Caco-2 (cell line): ENCODE data around the gene ZNF644. TPM values are rescaled to one million over a fixed set of nuclear protein-coding genes. Genes with fewer than 3 reads are reported as not detected.

ENCODE experiments used
- BruUV-seq: library from RNA; stranded (reverse); fragments of 400-500 nt; replicated peaks from 2 replicates; lab custom pipeline; 2021; lab: Mats Ljungman, UMichigan
- CTCF ChIA-PET: fragments of 300-600 bp; sonication (Branson Sonifier 250); formaldehyde crosslinking; loops from one replicate; lab custom pipeline; 2022; ENCODE audit warnings: antibody characterized with exemption; lab: Charles Lee
- POLR2A ChIA-PET: fragments of 300-600 bp; sonication (Branson Sonifier 250); formaldehyde crosslinking; loops from one replicate; lab custom pipeline; 2022; ENCODE audit warnings: antibody characterized with exemption; lab: Charles Lee
- DNase-seq, 2 experiments: peaks; one replicate each; pipeline versions ENCODE4 v3.0.0 to v3.0.0-alpha.2; 2020 to 2022
- H3K27me3 ChIP-seq: replicated peaks from 2 replicates; pipeline ENCODE4 v1.6.0; 2011; ENCODE audit warnings: low read length; ENCODE audit not compliant: control insufficient read depth, insufficient read depth
- H3K36me3 ChIP-seq: 2 replicates; pipeline ENCODE4 v1.5.1; 2011; ENCODE audit warnings: low read length; ENCODE audit not compliant: control insufficient read depth, insufficient read depth
- H3K4me1 ChIP-seq: fragments of 250-450 bp; sonication (Bioruptor Pico); 2 replicates; pipeline ENCODE4 v1.5.1; 2020; ENCODE audit warnings: mild to moderate bottlenecking
- H3K4me3 ChIP-seq: 2 replicates; pipeline ENCODE4 v1.5.1; 2011; ENCODE audit warnings: low read depth, mild to moderate bottlenecking, control low read depth, low read length
- H3K9me3 ChIP-seq: fragments of 250-450 bp; sonication (Bioruptor Pico); 2 replicates; pipeline ENCODE4 v1.5.1; 2020; ENCODE audit warnings: mild to moderate bottlenecking, moderate library complexity
- H3K27ac Mint-ChIP-seq: one replicate; pipeline ENCODE4 v1.8.0; 2022; ENCODE audit warnings: mixed read lengths; ENCODE audit not compliant: unreplicated experiment
- H3K27me3 Mint-ChIP-seq: one replicate; pipeline ENCODE4 v1.8.0; 2022; ENCODE audit warnings: mixed read lengths; ENCODE audit not compliant: insufficient read depth, unreplicated experiment
- H3K36me3 Mint-ChIP-seq: one replicate; pipeline ENCODE4 v1.8.0; 2022; ENCODE audit warnings: mild to moderate bottlenecking, mixed read lengths; ENCODE audit not compliant: insufficient read depth, unreplicated experiment
- H3K4me1 Mint-ChIP-seq: one replicate; pipeline ENCODE4 v1.8.0; 2022; ENCODE audit warnings: low read depth, mixed read lengths; ENCODE audit not compliant: unreplicated experiment
- H3K4me3 Mint-ChIP-seq: one replicate; pipeline ENCODE4 v1.8.0; 2022; ENCODE audit warnings: mild to moderate bottlenecking, moderate library complexity, mixed read lengths; ENCODE audit not compliant: unreplicated experiment
- H3K9me3 Mint-ChIP-seq: one replicate; pipeline ENCODE4 v1.8.0; 2022; ENCODE audit warnings: mixed read lengths; ENCODE audit not compliant: unreplicated experiment
- CTCF ChIP-seq, 2 experiments: fragments of 200-600 bp in 1 of 2; IDR thresholded peaks; 1 replicate in 1 of 2; 2 replicates in 1 of 2; pipeline versions ENCODE4 v1.5.1 to v1.8.0; 2011 to 2022; ENCODE audit warnings: antibody characterized with exemption in 1 of 2, control low read depth in 1 of 2, inconsistent platforms in 1 of 2, low read depth in 1 of 2, low read length in 1 of 2, mild to moderate bottlenecking in 1 of 2, moderate library complexity in 1 of 2; ENCODE audit not compliant: insufficient read depth in 1 of 2, severe bottlenecking in 1 of 2, unreplicated experiment in 1 of 2
- intact Hi-C: fragments of 100-400 bp; cut with micrococcal nuclease; formaldehyde crosslinking; loops from one replicate; pipeline ENCODE4 v1.10.0; 2022; ENCODE audit not compliant: unreplicated experiment
- total RNA-seq: library from RNA; stranded (reverse); gene quantifications from 2 replicates; pipeline ENCODE4 v1.2.3, GENCODE V29; 2022

ZNF644 gene
- total RNA-seq, 1 experiment from 2014 or later: 32.5 TPM

DNA sequence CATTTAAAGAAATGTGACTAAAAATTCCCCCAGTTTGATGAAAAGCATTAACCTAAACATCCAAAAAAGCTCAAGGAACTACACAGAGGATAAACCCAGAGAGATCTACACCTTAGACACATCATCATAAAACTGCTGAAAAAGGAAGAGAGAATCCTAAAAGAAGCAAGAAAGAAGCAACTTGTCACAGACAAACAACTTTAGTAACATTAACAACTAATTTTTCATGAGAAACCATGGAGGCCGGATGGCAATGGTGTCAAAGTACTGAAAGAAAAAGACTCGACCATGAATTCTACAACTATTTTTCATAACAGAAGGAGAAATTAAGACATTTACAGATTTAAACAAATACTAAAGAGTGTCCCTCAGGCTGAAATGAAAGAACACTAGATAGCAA lies 17.7 kb downstream of the ZNF644 start:
- Mint-ChIP-seq H3K9me3 (peaks cover 22% of the 10 kb centered on the region), H3K4me1 (peaks cover 6% of the 10 kb centered on the region), H3K27me3 (no peaks in the 10 kb centered on the region), H3K36me3 (peaks cover 34% of the 10 kb centered on the region), H3K27ac (no peak overlapping the region), H3K4me3 (no peak overlapping the region)
- Histone ChIP-seq H3K4me3 (no peak overlapping the region), H3K36me3 (no peaks in the 10 kb centered on the region), H3K27me3 (no peaks in the 10 kb centered on the region), H3K9me3 (no peaks in the 10 kb centered on the region), H3K4me1 (no peaks in the 10 kb centered on the region)
- ChIA-PET POLR2A (no interaction called here), CTCF (no interaction called here)
- DNase-seq: no peak
- intact Hi-C loops: no loop called here
- no TSS peak for BruUV-seq
- TF ChIP-seq CTCF (IDR thresholded peaks at IDR 0.05; ENCODE audit: insufficient read depth in 1 of 2, low read depth in 1 of 2, low read length in 1 of 2, severe bottlenecking in 1 of 2, unreplicated experiment in 1 of 2): no peak

GRCh38 chr1:90996742-90997413 lies 25.0 kb downstream of the ZNF644 start:
- TF ChIP-seq CTCF (IDR thresholded peaks at IDR 0.05; ENCODE audit: insufficient read depth in 1 of 2, low read depth in 1 of 2, low read length in 1 of 2, severe bottlenecking in 1 of 2, unreplicated experiment in 1 of 2): no peak
- no peaks in the 10 kb centered on the region for H3K9me3 ChIP-seq
- intact Hi-C loops: no loop called here
- Mint-ChIP-seq H3K4me3 (no peak overlapping the region), H3K36me3 (peaks cover 20% of the 10 kb centered on the region), H3K9me3 (peaks cover 11% of the 10 kb centered on the region), H3K4me1 (peaks cover 15% of the 10 kb centered on the region), H3K27ac (no peak overlapping the region), H3K27me3 (no peaks in the 10 kb centered on the region)
- ChIA-PET CTCF (interaction anchor here (0.6 kb wide), 1 partner anchor 200 kb away, joined by 3 read pairs; no protein-coding TSS in a partner anchor), POLR2A (no interaction called here)
- DNase-seq: no peak
- no peak overlapping the region for H3K4me3 ChIP-seq
- H3K36me3 ChIP-seq: no peaks in the 10 kb centered on the region
- no TSS peak for BruUV-seq
- no peaks in the 10 kb centered on the region for H3K4me1 ChIP-seq
- no peaks in the 10 kb centered on the region for H3K27me3 ChIP-seq

DNA sequence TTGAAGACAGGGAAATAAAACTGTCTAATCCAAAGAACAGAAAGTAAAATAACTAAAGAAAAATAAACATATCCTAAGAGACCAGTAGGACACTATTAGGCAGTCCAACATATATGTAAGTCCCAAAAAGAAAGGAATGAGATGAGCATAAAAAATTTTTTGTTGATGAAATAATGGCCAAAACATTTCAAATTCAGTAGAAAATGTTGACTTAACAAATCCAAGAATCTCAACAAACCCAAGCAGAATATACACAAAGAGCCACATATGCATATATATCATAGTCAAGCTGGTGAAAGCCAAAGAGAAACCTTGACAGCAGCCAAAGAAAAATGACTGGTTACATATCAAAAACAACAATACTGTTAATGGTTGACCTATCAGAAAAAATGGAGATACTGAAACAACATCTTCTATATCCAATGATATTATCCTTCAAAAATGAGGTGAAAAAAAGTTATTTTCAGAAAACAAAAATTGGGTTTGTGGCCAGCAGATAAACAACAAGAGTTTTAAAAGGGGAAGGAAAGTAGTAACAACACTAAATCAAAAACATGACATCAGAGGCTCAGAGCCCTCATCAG lies 26.4 kb downstream of the ZNF644 start:
- Histone ChIP-seq H3K9me3 (no peaks in the 10 kb centered on the region), H3K27me3 (no peaks in the 10 kb centered on the region), H3K36me3 (no peaks in the 10 kb centered on the region), H3K4me3 (no peak overlapping the region), H3K4me1 (no peaks in the 10 kb centered on the region)
- POLR2A ChIA-PET: no interaction called here
- H3K9me3 Mint-ChIP-seq: peaks cover 5% of the 10 kb centered on the region
- BruUV-seq: no TSS peak
- no peak for DNase-seq
- intact Hi-C loops: no loop called here
- peaks cover 16% of the 10 kb centered on the region for H3K36me3 Mint-ChIP-seq
- no peak overlapping the region for H3K27ac Mint-ChIP-seq
- peaks cover 15% of the 10 kb centered on the region for H3K4me1 Mint-ChIP-seq
- TF ChIP-seq CTCF (IDR thresholded peaks at IDR 0.05; ENCODE audit: insufficient read depth in 1 of 2, low read depth in 1 of 2, low read length in 1 of 2, severe bottlenecking in 1 of 2, unreplicated experiment in 1 of 2): no peak
- CTCF ChIA-PET: no interaction called here
- no peaks in the 10 kb centered on the region for H3K27me3 Mint-ChIP-seq
- H3K4me3 Mint-ChIP-seq: no peak overlapping the region
